ENCODE data around the gene PFDN4.
A peak's percentile ranks its signal among the peaks of the same experiment; 100 is the strongest.

The PFDN4 gene

GRCh38 chr20:54168961-54169862 lies 38.7 kb upstream of the PFDN4 start:
- H3K9me3 Mint-ChIP-seq = no peaks in the 10 kb centered on the region
- H3K27me3 Mint-ChIP-seq (ENCODE audit: low read depth) = peaks cover 62% of the 10 kb centered on the region
- H3K4me3 Mint-ChIP-seq = no peak overlapping the region
- H3K4me1 Mint-ChIP-seq (ENCODE audit: low read depth) = peaks cover 5% of the 10 kb centered on the region
- no peaks in the 10 kb centered on the region for H3K36me3 Mint-ChIP-seq (ENCODE audit: low read depth)
- H3K27ac Mint-ChIP-seq = no peak overlapping the region
- no peak for DNase-seq (ENCODE audit: low spot score)

- Mint-ChIP-seq H3K36me3 (ENCODE audit: low read depth) (no peaks in the 10 kb centered on the region), H3K9me3 (no peaks in the 10 kb centered on the region), H3K4me3 (no peak overlapping the region), H3K4me1 (ENCODE audit: low read depth) (peaks cover 12% of the 10 kb centered on the region), H3K27me3 (ENCODE audit: low read depth) (peaks cover 70% of the 10 kb centered on the region), H3K27ac (no peak overlapping the region)
- DNase-seq (ENCODE audit: low spot score) = no peak
Measured at GRCh38 chr20:54170026-54170471, 37.8 kb upstream of the PFDN4 start.

- H3K4me1 Mint-ChIP-seq (ENCODE audit: low read depth) = peaks cover 12% of the 10 kb centered on the region
- DNase-seq (ENCODE audit: low spot score) = no peak
- H3K4me3 Mint-ChIP-seq = no peak overlapping the region
- H3K9me3 Mint-ChIP-seq = no peaks in the 10 kb centered on the region
- H3K27ac Mint-ChIP-seq = no peak overlapping the region
- H3K27me3 Mint-ChIP-seq (ENCODE audit: low read depth) = peaks cover 75% of the 10 kb centered on the region
- H3K36me3 Mint-ChIP-seq (ENCODE audit: low read depth) = no peaks in the 10 kb centered on the region
Measured at GRCh38 chr20:54170963-54171362, 36.9 kb upstream of the PFDN4 start.

- DNase-seq (ENCODE audit: low spot score) = no peak
- no peaks in the 10 kb centered on the region for H3K9me3 Mint-ChIP-seq
- peaks cover 78% of the 10 kb centered on the region for H3K27me3 Mint-ChIP-seq (ENCODE audit: low read depth)
- H3K27ac Mint-ChIP-seq = no peak overlapping the region
- peaks cover 12% of the 10 kb centered on the region for H3K4me1 Mint-ChIP-seq (ENCODE audit: low read depth)
- no peak overlapping the region for H3K4me3 Mint-ChIP-seq
- no peaks in the 10 kb centered on the region for H3K36me3 Mint-ChIP-seq (ENCODE audit: low read depth)
Measured at GRCh38 chr20:54172532-54172855, 35.4 kb upstream of the PFDN4 start.

GRCh38 chr20:54172856-54173652 lies 34.8 kb upstream of the PFDN4 start:
- Mint-ChIP-seq H3K4me1 (ENCODE audit: low read depth) (peaks cover 12% of the 10 kb centered on the region), H3K9me3 (no peaks in the 10 kb centered on the region), H3K27me3 (ENCODE audit: low read depth) (peaks cover 77% of the 10 kb centered on the region), H3K27ac (no peak overlapping the region), H3K36me3 (ENCODE audit: low read depth) (no peaks in the 10 kb centered on the region), H3K4me3 (peak overlapping the region; percentile 43)
- DNase-seq (ENCODE audit: low spot score) = no peak

GRCh38 chr20:54173653-54174456 lies 34.0 kb upstream of the PFDN4 start, which contains the start of gene CYP24A1:
Gene CYP24A1, minus strand, starts transcription at chr20:54173986. Its CDS starts 407 bp downstream, at chr20:54173579.
- no peak for DNase-seq (ENCODE audit: low spot score)
- H3K27me3 Mint-ChIP-seq (ENCODE audit: low read depth) = peaks cover 76% of the 10 kb centered on the region
- no peak within 1 kb of the TSS for H3K27ac Mint-ChIP-seq

GRCh38 chr20:54174457-54175175 lies 33.3 kb upstream of the PFDN4 start:
- peaks cover 12% of the 10 kb centered on the region for H3K4me1 Mint-ChIP-seq (ENCODE audit: low read depth)
- H3K27ac Mint-ChIP-seq = no peak overlapping the region
- H3K9me3 Mint-ChIP-seq = no peaks in the 10 kb centered on the region
- H3K27me3 Mint-ChIP-seq (ENCODE audit: low read depth) = peaks cover 71% of the 10 kb centered on the region
- H3K4me3 Mint-ChIP-seq = peak overlapping the region; percentile 1
- H3K36me3 Mint-ChIP-seq (ENCODE audit: low read depth) = no peaks in the 10 kb centered on the region
- DNase-seq (ENCODE audit: low spot score) = no peak

More at GRCh38 chr20:54173653-54174456, 34.0 kb upstream of the PFDN4 start, which contains the start of gene CYP24A1:
- Mint-ChIP-seq H3K4me1 (ENCODE audit: low read depth) (peaks cover 12% of the 10 kb centered on the region), H3K9me3 (no peaks in the 10 kb centered on the region), H3K4me3 (peak within 1 kb of the TSS; percentile 43), H3K36me3 (ENCODE audit: low read depth) (no peaks in the 10 kb centered on the region)

GRCh38 chr20:54176610-54177009 lies 31.3 kb upstream of the PFDN4 start:
- no peak overlapping the region for H3K27ac Mint-ChIP-seq
- no peaks in the 10 kb centered on the region for H3K9me3 Mint-ChIP-seq
- DNase-seq (ENCODE audit: low spot score) = no peak
- H3K36me3 Mint-ChIP-seq (ENCODE audit: low read depth) = no peaks in the 10 kb centered on the region
- no peak overlapping the region for H3K4me3 Mint-ChIP-seq
- H3K4me1 Mint-ChIP-seq (ENCODE audit: low read depth) = peaks cover 12% of the 10 kb centered on the region
- peaks cover 60% of the 10 kb centered on the region for H3K27me3 Mint-ChIP-seq (ENCODE audit: low read depth)

GRCh38 chr20:54177378-54177777 lies 30.5 kb upstream of the PFDN4 start:
- Mint-ChIP-seq H3K9me3 (no peaks in the 10 kb centered on the region), H3K4me3 (no peak overlapping the region), H3K27me3 (ENCODE audit: low read depth) (peaks cover 54% of the 10 kb centered on the region), H3K4me1 (ENCODE audit: low read depth) (peaks cover 12% of the 10 kb centered on the region), H3K36me3 (ENCODE audit: low read depth) (no peaks in the 10 kb centered on the region), H3K27ac (no peak overlapping the region)
- DNase-seq (ENCODE audit: low spot score) = no peak

- Mint-ChIP-seq H3K4me3 (no peak overlapping the region), H3K4me1 (ENCODE audit: low read depth) (peaks cover 12% of the 10 kb centered on the region), H3K27ac (no peak overlapping the region), H3K27me3 (ENCODE audit: low read depth) (peaks cover 52% of the 10 kb centered on the region), H3K36me3 (ENCODE audit: low read depth) (no peaks in the 10 kb centered on the region), H3K9me3 (no peaks in the 10 kb centered on the region)
- DNase-seq (ENCODE audit: low spot score) = no peak
Measured at GRCh38 chr20:54178256-54178655, 29.6 kb upstream of the PFDN4 start.

GRCh38 chr20:54179946-54180345 lies 27.9 kb upstream of the PFDN4 start:
- H3K36me3 Mint-ChIP-seq (ENCODE audit: low read depth) = no peaks in the 10 kb centered on the region
- H3K9me3 Mint-ChIP-seq = no peaks in the 10 kb centered on the region
- peaks cover under 1% of the 10 kb centered on the region for H3K4me1 Mint-ChIP-seq (ENCODE audit: low read depth)
- no peak for DNase-seq (ENCODE audit: low spot score)
- H3K4me3 Mint-ChIP-seq = no peak overlapping the region
- H3K27me3 Mint-ChIP-seq (ENCODE audit: low read depth) = peaks cover 44% of the 10 kb centered on the region
- no peak overlapping the region for H3K27ac Mint-ChIP-seq

GRCh38 chr20:54180931-54181330 lies 27.0 kb upstream of the PFDN4 start:
- no peaks in the 10 kb centered on the region for H3K9me3 Mint-ChIP-seq
- H3K27me3 Mint-ChIP-seq (ENCODE audit: low read depth) = peaks cover 39% of the 10 kb centered on the region
- no peak for DNase-seq (ENCODE audit: low spot score)
- H3K36me3 Mint-ChIP-seq (ENCODE audit: low read depth) = no peaks in the 10 kb centered on the region
- H3K4me1 Mint-ChIP-seq (ENCODE audit: low read depth) = no peaks in the 10 kb centered on the region
- no peak overlapping the region for H3K4me3 Mint-ChIP-seq
- no peak overlapping the region for H3K27ac Mint-ChIP-seq

- H3K27me3 Mint-ChIP-seq (ENCODE audit: low read depth) = peaks cover 25% of the 10 kb centered on the region
Measured at GRCh38 chr20:54184071-54184470, 23.8 kb upstream of the PFDN4 start.

More at GRCh38 chr20:54184071-54184470, 23.8 kb upstream of the PFDN4 start:
- H3K36me3 Mint-ChIP-seq (ENCODE audit: low read depth) = no peaks in the 10 kb centered on the region
- no peaks in the 10 kb centered on the region for H3K9me3 Mint-ChIP-seq
- no peaks in the 10 kb centered on the region for H3K4me1 Mint-ChIP-seq (ENCODE audit: low read depth)
- no peak overlapping the region for H3K27ac Mint-ChIP-seq
- no peak overlapping the region for H3K4me3 Mint-ChIP-seq
- no peak for DNase-seq (ENCODE audit: low spot score)

All from T-helper 2 cell treated with Interferon-gamma antibody and Interleukin-4, amounts not matched to agents 5 μg/mL and 100 μg/mL, for 36 hours (primary cell).